Motor neuron (in vitro differentiated cells): ENCODE data around the gene HNMT. TPM values are rescaled to one million over a fixed set of nuclear protein-coding genes. Genes with fewer than 3 reads are reported as not detected.

ENCODE experiments used
- ATAC-seq, 8 experiments: fragments of 200-7000 bp; cut with Tn5 transposase; replicated peaks in 6 of 8; 2 replicates each; pipeline ENCODE4 v1.8.0; 2021; ENCODE audit warnings: mild to moderate bottlenecking in 8 of 8, moderate library complexity in 8 of 8
- H3K27ac ChIP-seq, 2 donors: fragments of 250-450 bp; sonication (Bioruptor Pico); 2 replicates each; pipeline ENCODE4 v1.9.0; 2021; ENCODE audit warnings: antibody characterized with exemption in 2 of 2, mild to moderate bottlenecking in 2 of 2, moderate library complexity in 1 of 2
- H3K4me1 ChIP-seq, 2 donors: fragments of 250-450 bp; sonication (Bioruptor Pico); replicated peaks in 1 of 2; 2 replicates each; pipeline ENCODE4 v1.6.1; 2021; ENCODE audit warnings: antibody characterized with exemption in 2 of 2, mild to moderate bottlenecking in 2 of 2, moderate library complexity in 1 of 2
- H3K4me3 ChIP-seq, 5 donors: fragments of 250-450 bp; sonication (Bioruptor Pico); 2 replicates each; pipeline ENCODE4 v1.9.0; 2021; ENCODE audit warnings: antibody characterized with exemption in 5 of 5, mild to moderate bottlenecking in 5 of 5, moderate library complexity in 4 of 5
- WGBS, 10 experiments: fragments of 450-650 bp; shearing (Covaris generic); methylation state at CpG; one replicate each; pipeline ENCODE4 v1.0.0; 2022; 5-methylcytosine and 5-hydroxymethylcytosine counted together
- in situ Hi-C, 9 experiments: fragments of 400-800 bp; cut with MboI; loops; one replicate each; pipeline ENCODE4 v1.15.0; 2021; ENCODE audit warnings: low sequenced_read_pairs in 9 of 9, low pct_unique_long_range_greater_than_20kb in 2 of 9; ENCODE audit not compliant: unreplicated experiment in 9 of 9
- total RNA-seq, 8 experiments: library from RNA; unstranded; fragments of 300-600 nt; gene quantifications; 2 replicates each; pipeline versions ENCODE4 v1.2.3 to v1.2.4, GENCODE V29; 2022

The HNMT gene
- total RNA-seq, 8 experiments from 2014 or later: 0.54 to 30.5 (median 3.1) TPM

- ATAC-seq: peak in 5 of 8 experiments; percentile 30 to 71 (median 51)
- Histone ChIP-seq H3K27ac (no peak overlapping the region), H3K4me3 (no peak overlapping the region), H3K4me1 (peaks cover 0 to 41% of the 10 kb centered on the region in 2 donors)
- in situ Hi-C loops: no loop called here
- WGBS, 10 experiments: 20 to 77% (median 50%) methylated on average over 1 to 4 of the region's 4 CpGs; no CpG with 5 or more reads in 2 of the 10 experiments
Measured at GRCh38 chr2:138010890-138011289, 46.6 kb downstream of the HNMT start.

- Histone ChIP-seq H3K27ac (no peak overlapping the region), H3K4me1 (peaks cover 0 to 41% of the 10 kb centered on the region in 2 donors), H3K4me3 (no peak overlapping the region)
- no peak for ATAC-seq
- 85 to 100% (median 96%) methylated on average over 1 to 3 of the region's 3 CpGs; no CpG with 5 or more reads in 2 of the 10 experiments for WGBS, 10 experiments
- in situ Hi-C loops: no loop called here
Measured at GRCh38 chr2:138012082-138012481, 47.8 kb downstream of the HNMT start.

GRCh38 chr2:138012968-138013367 lies 48.7 kb downstream of the HNMT start:
- WGBS, 10 experiments: 17 to 100% (median 100%) methylated on average over 1 to 3 of the region's 3 CpGs; no CpG with 5 or more reads in 4 of the 10 experiments
- no peak for ATAC-seq
- Histone ChIP-seq H3K27ac (no peak overlapping the region), H3K4me3 (no peak overlapping the region), H3K4me1 (peaks cover 0 to 47% of the 10 kb centered on the region in 2 donors)
- in situ Hi-C loops: no loop called here

- 59 to 100% (median 67%) methylated on average over 1 to 2 of the region's 2 CpGs; no CpG with 5 or more reads in 5 of the 10 experiments for WGBS, 10 experiments
- in situ Hi-C loops: no loop called here
- Histone ChIP-seq H3K4me1 (peaks cover 0 to 52% of the 10 kb centered on the region in 2 donors), H3K27ac (no peak overlapping the region), H3K4me3 (no peak overlapping the region)
- peak in 5 of 8 experiments; percentile 55 to 81 (median 68) for ATAC-seq
Measured at GRCh38 chr2:138013639-138014038, 49.4 kb downstream of the HNMT start.

GRCh38 chr2:138015494-138015893 lies 51.2 kb downstream of the HNMT start:
- in situ Hi-C loops: no loop called here
- WGBS, 10 experiments: 0 to 62% (median 21%) methylated on average over 1 to 3 of the region's 3 CpGs; no CpG with 5 or more reads in 1 of the 10 experiments
- H3K27ac ChIP-seq: no peak overlapping the region
- ATAC-seq: no peak
- peaks cover 3 to 62% of the 10 kb centered on the region in 2 donors for H3K4me1 ChIP-seq
- H3K4me3 ChIP-seq: no peak overlapping the region

- 42 to 100% (median 90%) methylated on average over 2 to 3 of the region's 3 CpGs; no CpG with 5 or more reads in 1 of the 10 experiments for WGBS, 10 experiments
- peak in 1 of 8 experiments; percentile 59 for ATAC-seq
- Histone ChIP-seq H3K4me1 (peaks cover 3 to 55% of the 10 kb centered on the region in 2 donors), H3K27ac (no peak overlapping the region), H3K4me3 (no peak overlapping the region)
- in situ Hi-C loops: no loop called here
Measured at GRCh38 chr2:138016351-138017087, 52.2 kb downstream of the HNMT start.

- Histone ChIP-seq H3K27ac (peak overlapping the region in 1 of 2 donors; percentile 24), H3K4me3 (no peak overlapping the region), H3K4me1 (peaks cover 3 to 56% of the 10 kb centered on the region in 2 donors)
- WGBS, 10 experiments: 38 to 100% (median 67%) methylated on average over 1 of the region's 1 CpG; no CpG with 5 or more reads in 1 of the 10 experiments
- no peak for ATAC-seq
- in situ Hi-C loops: no loop called here
Measured at GRCh38 chr2:138017824-138018223, 53.6 kb downstream of the HNMT start.

- Histone ChIP-seq H3K4me3 (no peak overlapping the region), H3K27ac (no peak overlapping the region), H3K4me1 (peaks cover 15 to 53% of the 10 kb centered on the region in 2 donors)
- peak in 5 of 8 experiments; percentile 72 to 84 (median 77) for ATAC-seq
- in situ Hi-C loops: no loop called here
- 0 to 60% (median 40%) methylated on average over 1 to 3 of the region's 3 CpGs; no CpG with 5 or more reads in 2 of the 10 experiments for WGBS, 10 experiments
Measured at GRCh38 chr2:138018866-138019688, 54.8 kb downstream of the HNMT start.

GRCh38 chr2:138020432-138020831 lies 56.2 kb downstream of the HNMT start:
- Histone ChIP-seq H3K27ac (no peak overlapping the region), H3K4me3 (no peak overlapping the region), H3K4me1 (peaks cover 16 to 53% of the 10 kb centered on the region in 2 donors)
- WGBS, 10 experiments: 40 to 100% (median 71%) methylated on average over 1 of the region's 1 CpG; no CpG with 5 or more reads in 4 of the 10 experiments
- ATAC-seq: no peak
- in situ Hi-C loops: no loop called here

- Histone ChIP-seq H3K27ac (no peak overlapping the region), H3K4me1 (peaks cover 16 to 49% of the 10 kb centered on the region in 2 donors), H3K4me3 (no peak overlapping the region)
- WGBS, 10 experiments: 0 to 100% (median 65%) methylated on average over 1 of the region's 1 CpG; no CpG with 5 or more reads in 4 of the 10 experiments
- in situ Hi-C loops: no loop called here
- ATAC-seq: no peak
Measured at GRCh38 chr2:138021154-138021553, 56.9 kb downstream of the HNMT start.

- Histone ChIP-seq H3K4me1 (peaks cover 16 to 47% of the 10 kb centered on the region in 2 donors), H3K4me3 (no peak overlapping the region), H3K27ac (no peak overlapping the region)
- 19 to 57% (median 37%) methylated on average over 3 to 4 of the region's 4 CpGs for WGBS, 10 experiments
- in situ Hi-C loops: no loop called here
- ATAC-seq: peak in 7 of 8 experiments; percentile 19 to 78 (median 65)
Measured at GRCh38 chr2:138023298-138023697, 59.0 kb downstream of the HNMT start.

- peaks cover 16 to 46% of the 10 kb centered on the region in 2 donors for H3K4me1 ChIP-seq
- 32 to 83% (median 50%) methylated on average over 1 to 2 of the region's 2 CpGs; no CpG with 5 or more reads in 3 of the 10 experiments for WGBS, 10 experiments
- in situ Hi-C loops: no loop called here
- ATAC-seq: no peak
- no peak overlapping the region for H3K27ac ChIP-seq
- H3K4me3 ChIP-seq: no peak overlapping the region
Measured at GRCh38 chr2:138023976-138024375, 59.7 kb downstream of the HNMT start.
